Endothelial cell of umbilical vein (primary cell): ENCODE data around the gene CRYZL1. TPM values are rescaled to one million over a fixed set of nuclear protein-coding genes. Genes with fewer than 3 reads are reported as not detected.

Experiments
- BruUV-seq: library from RNA; stranded (reverse); fragments of 400-500 nt; replicated peaks from 2 replicates; lab custom pipeline; 2021; lab: Mats Ljungman, UMichigan
- CTCF ChIA-PET: fragments of 300-600, 350-600 bp; sonication (Branson Sonifier 250); formaldehyde crosslinking; loops from one replicate; lab custom pipeline; 2021; ENCODE audit warnings: antibody characterized with exemption, inconsistent platforms; lab: Charles Lee
- POLR2A ChIA-PET: fragments of 300-600, 350-600 bp; sonication (Branson Sonifier 250); formaldehyde crosslinking; loops from one replicate; lab custom pipeline; 2021; ENCODE audit warnings: antibody characterized with exemption, inconsistent platforms; lab: Charles Lee
- DNase-seq: peaks from one replicate; pipeline ENCODE4 v3.0.0-alpha.2; 2011; ENCODE audit warnings: low read depth, low spot score
- FAIRE-seq: peaks from 2 replicates; lab custom pipeline; 2011; peaks lifted over from hg19 to GRCh38; lab: Jason Lieb, UNC
- H2AFZ ChIP-seq: 2 replicates; pipeline ENCODE4 v1.6.0; 2012; ENCODE audit warnings: low read depth, low read length, control low read depth, inconsistent platforms
- H3K27ac ChIP-seq: 2 replicates; pipeline ENCODE4 v1.5.1; 2011; ENCODE audit warnings: low read depth, mild to moderate bottlenecking, control low read depth, low read length, moderate library complexity; ENCODE audit not compliant: insufficient read depth
- H3K27me3 ChIP-seq, 2 experiments: 2 replicates each; pipeline versions ENCODE4 v1.6.0 to v1.6.1; 2011; ENCODE audit warnings: low read length in 2 of 2, mixed read lengths in 1 of 2; ENCODE audit not compliant: control insufficient read depth in 2 of 2, insufficient read depth in 2 of 2
- H3K36me3 ChIP-seq, 2 experiments: 2 replicates in 1 of 2; 3 replicates in 1 of 2; pipeline ENCODE4 v1.5.1; 2011; ENCODE audit warnings: low read length in 2 of 2, mild to moderate bottlenecking in 1 of 2, moderate library complexity in 1 of 2; ENCODE audit not compliant: control insufficient read depth in 2 of 2, insufficient read depth in 2 of 2; ENCODE audit errors: extremely low read depth in 1 of 2
- H3K4me1 ChIP-seq: 3 replicates; pipeline ENCODE4 v1.5.1; 2011; ENCODE audit warnings: mild to moderate bottlenecking, low read length; ENCODE audit not compliant: control insufficient read depth, insufficient read depth; ENCODE audit errors: extremely low read depth
- H3K4me2 ChIP-seq: 2 replicates; pipeline ENCODE4 v1.6.1; 2011; ENCODE audit warnings: low read length, control low read depth, mixed read lengths; ENCODE audit not compliant: insufficient read depth
- H3K4me3 ChIP-seq, 3 experiments: fragments of 200-600 bp in 1 of 3; sonication (generic), shearing (Covaris generic) in 1 of 3; replicated peaks in 1 of 3; 2 replicates each; pipeline ENCODE4 v1.5.1; 2011 to 2016; ENCODE audit warnings: control low read depth in 3 of 3, low read length in 3 of 3, mild to moderate bottlenecking in 2 of 3, inconsistent platforms in 1 of 3, low read depth in 1 of 3, moderate library complexity in 1 of 3; ENCODE audit not compliant: insufficient read depth in 1 of 3
- H3K79me2 ChIP-seq: 2 replicates; pipeline ENCODE4 v1.6.0; 2012; ENCODE audit warnings: low read length, inconsistent platforms; ENCODE audit not compliant: control insufficient read depth, insufficient read depth
- H3K9ac ChIP-seq: replicated peaks from 2 replicates; pipeline ENCODE3; 2011; ENCODE audit warnings: low read length, control low read depth; ENCODE audit not compliant: insufficient read depth; ENCODE audit errors: extremely low read depth
- H3K9me1 ChIP-seq: replicated peaks from 3 replicates; pipeline ENCODE4 v1.6.0; 2011; ENCODE audit warnings: mild to moderate bottlenecking, low read length; ENCODE audit not compliant: control insufficient read depth, insufficient read depth; ENCODE audit errors: extremely low read depth
- H3K9me3 ChIP-seq: replicated peaks from 2 replicates; pipeline ENCODE4 v1.5.1; 2012; ENCODE audit warnings: low read length, inconsistent platforms; ENCODE audit not compliant: control insufficient read depth, insufficient read depth
- H4K20me1 ChIP-seq: replicated peaks from 2 replicates; pipeline ENCODE3; 2011; ENCODE audit warnings: mild to moderate bottlenecking, low read length; ENCODE audit not compliant: control insufficient read depth, insufficient read depth; ENCODE audit errors: extremely low read depth
- CTCF ChIP-seq, 2 donors: IDR thresholded peaks; 1 replicate in 1 of 2; 2 replicates in 1 of 2; pipeline ENCODE4 v1.5.1; 2011; ENCODE audit warnings: low read length in 2 of 2, mild to moderate bottlenecking in 2 of 2, moderate library complexity in 2 of 2, control low read depth in 1 of 2, inconsistent platforms in 1 of 2, low read depth in 1 of 2; ENCODE audit not compliant: insufficient read depth in 1 of 2; ENCODE audit errors: extremely low read depth in 1 of 2
- EZH2 ChIP-seq: IDR thresholded peaks from 2 replicates; pipeline ENCODE4 v1.6.1; 2012; ENCODE audit warnings: borderline replicate concordance, low read depth, mild to moderate bottlenecking, moderate library complexity, low read length, inconsistent platforms; ENCODE audit not compliant: severe bottlenecking
- FOS ChIP-seq: IDR thresholded peaks from 2 replicates; pipeline ENCODE4 v1.6.1; 2011; ENCODE audit warnings: mild to moderate bottlenecking, low read length, moderate library complexity, borderline replicate concordance; ENCODE audit not compliant: insufficient read depth
- JUN ChIP-seq: IDR thresholded peaks from 2 replicates; pipeline ENCODE4 v1.6.1; 2011; ENCODE audit warnings: borderline replicate concordance, low read depth; ENCODE audit not compliant: insufficient read length, insufficient read depth
- POLR2AphosphoS5 ChIP-seq: IDR thresholded peaks from 2 replicates; pipeline ENCODE4 v1.6.1; 2012; ENCODE audit warnings: low read depth, mild to moderate bottlenecking, control low read depth, low read length, moderate library complexity; ENCODE audit not compliant: insufficient read depth
- dilution Hi-C: fragments of 300-500 bp; cut with MboI; formaldehyde crosslinking; loops from one replicate; pipeline ENCODE4 v1.15.0; 2019; ENCODE audit warnings: low sequenced_read_pairs; ENCODE audit not compliant: extremely low pct_ligation_motif_present
- intact Hi-C: fragments of 100-400 bp; cut with micrococcal nuclease; formaldehyde crosslinking; loops from one replicate; pipeline ENCODE4 v1.10.0; 2022
- polyA plus RNA-seq, 4 experiments: library from polyadenylated mRNA; depleted of rRNA in 3 of 4; stranded (reverse) in 3 of 4; unstranded in 1 of 4; fragments of >200 nt; gene quantifications; 2 replicates each; pipeline versions ENCODE4 v1.2.1 to v1.2.3, GENCODE V29; 2011 to 2012; ENCODE audit warnings: missing spikeins in 1 of 4
- total RNA-seq: library from RNA; stranded (reverse); gene quantifications from 2 replicates; pipeline ENCODE4 v1.2.3, GENCODE V29; 2021

The CRYZL1 gene
- total and polyA plus RNA-seq, 2 donors (not counting 3 experiments of a cell fraction or from before 2014, with no cell fraction given) = 26.4 to 42.1 TPM

- Histone ChIP-seq H3K79me2 (peaks cover 97% of the 10 kb centered on the region), H3K9ac (no peak overlapping the region), H3K27me3 (no peaks in the 10 kb centered on the region), H3K27ac (no peak overlapping the region), H3K9me3 (no peaks in the 10 kb centered on the region), H3K4me3 (no peak overlapping the region), H4K20me1 (peaks cover 18% of the 10 kb centered on the region), H3K4me2 (no peak overlapping the region), H2AFZ (no peak overlapping the region), H3K36me3 (peaks cover 43 to 65% of the 10 kb centered on the region in 2 experiments), H3K4me1 (no peaks in the 10 kb centered on the region), H3K9me1 (no peaks in the 10 kb centered on the region)
- TF ChIP-seq JUN = peak; percentile 70
- no peak for TF ChIP-seq FOS
- dilution Hi-C loops = no loop called here
- BruUV-seq = no TSS peak
- no peak for FAIRE-seq
- no peak for DNase-seq
- intact Hi-C loops = no loop called here
- POLR2A ChIA-PET = no interaction called here
- CTCF ChIA-PET = interaction anchor here (1.9 kb wide), 1 partner anchor 53 kb away, joined by 10 read pairs; no protein-coding TSS in a partner anchor
Measured at GRCh38 chr21:33552093-33552998, 89.2 kb downstream of the CRYZL1 start.

- Histone ChIP-seq H3K9ac (no peak overlapping the region), H3K27me3 (no peaks in the 10 kb centered on the region), H3K79me2 (peaks cover 97% of the 10 kb centered on the region), H3K36me3 (peaks cover 41 to 69% of the 10 kb centered on the region in 2 experiments), H2AFZ (no peak overlapping the region), H3K4me1 (no peaks in the 10 kb centered on the region), H3K4me3 (no peak overlapping the region), H3K27ac (no peak overlapping the region), H3K9me1 (no peaks in the 10 kb centered on the region), H4K20me1 (peaks cover 17% of the 10 kb centered on the region), H3K4me2 (no peak overlapping the region), H3K9me3 (no peaks in the 10 kb centered on the region)
- BruUV-seq = no TSS peak
- CTCF ChIA-PET = interaction anchor here (1.9 kb wide), 1 partner anchor 54 kb away, joined by 10 read pairs; no protein-coding TSS in a partner anchor
- dilution Hi-C loops = no loop called here
- TF ChIP-seq POLR2AphosphoS5 (no peak), JUN (no peak), EZH2 (no peak), CTCF (IDR thresholded peaks at IDR 0.05; ENCODE audit: extremely low read depth in 1 of 2, insufficient read depth in 1 of 2, low read depth in 1 of 2, low read length in 2 of 2) (no peak)
- POLR2A ChIA-PET = interaction anchor here (0.9 kb wide), 1 partner anchor 21 kb away, joined by 3 read pairs; no protein-coding TSS in a partner anchor
- FAIRE-seq (no peak), DNase-seq (no peak)
- intact Hi-C loops = no loop called here
Measured at GRCh38 chr21:33551664-33552063, 89.9 kb downstream of the CRYZL1 start.
